IPS-11a (cell line): ENCODE data around the gene ATP2C2.
"Not testable (repeated sequence)": the region's sequence is repeated elsewhere in the genome, so short reads cannot be mapped to it uniquely, and the experiment has no call there.

ENCODE experiments used
- H3K4me3 ChIP-seq: one replicate; pipeline ENCODE4 v1.5.1; 2013; ENCODE audit warnings: low read depth, low read length, control low read depth

Gene ATP2C2

GRCh38 chr16:84392031-84392360, 23.7 kb downstream of the ATP2C2 start:
- no peak overlapping the region for H3K4me3 ChIP-seq

DNA sequence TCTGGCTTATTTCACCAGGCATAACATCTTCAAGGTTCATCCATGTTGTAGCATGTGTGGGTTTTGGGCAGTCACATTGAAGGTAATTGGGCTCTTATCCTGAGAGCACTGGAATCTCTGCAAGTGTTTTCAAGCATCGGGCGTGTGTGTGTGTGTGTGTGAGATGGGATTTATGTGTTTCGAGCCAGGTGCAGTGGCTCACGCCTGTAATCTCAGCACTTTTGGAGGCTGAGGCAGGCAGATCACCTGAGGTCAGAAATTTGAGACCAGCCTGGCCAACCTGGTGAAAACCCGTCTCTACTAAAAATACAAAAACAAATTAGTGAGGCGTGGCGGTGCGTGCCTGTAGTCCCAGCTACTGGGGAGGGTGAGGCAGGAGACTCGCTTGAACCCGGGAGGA, 27.7 kb downstream of the ATP2C2 start:
- not testable (repeated sequence) for H3K4me3 ChIP-seq

GRCh38 chr16:84396537-84397008, 28.2 kb downstream of the ATP2C2 start:
- no peak overlapping the region for H3K4me3 ChIP-seq

GRCh38 chr16:84397090-84397489, 28.8 kb downstream of the ATP2C2 start:
- no peak overlapping the region for H3K4me3 ChIP-seq

- no peak overlapping the region for H3K4me3 ChIP-seq
Observed at GRCh38 chr16:84398701-84399100, 30.4 kb downstream of the ATP2C2 start.

GRCh38 chr16:84399912-84400311, 31.6 kb downstream of the ATP2C2 start:
- H3K4me3 ChIP-seq = not testable (repeated sequence)

DNA sequence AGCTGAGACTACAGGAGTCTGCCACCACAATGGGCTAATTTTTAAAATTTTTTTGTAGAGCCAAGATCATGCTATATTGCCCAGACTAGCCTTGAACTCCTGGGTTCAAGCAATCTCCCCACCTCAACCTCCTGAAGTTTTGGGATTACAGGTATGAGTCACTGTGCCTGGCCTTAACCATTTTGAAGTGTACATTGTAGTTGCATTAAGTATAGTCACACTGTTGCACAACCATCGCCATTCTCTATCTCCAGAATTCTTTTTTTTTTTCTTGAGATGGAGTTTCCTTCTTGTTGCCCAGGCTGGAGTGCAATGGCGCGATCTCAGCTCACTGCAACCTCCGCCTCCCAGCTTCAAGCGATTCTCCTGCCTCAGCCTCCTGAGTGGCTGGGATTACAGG, 35.1 kb downstream of the ATP2C2 start:
- H3K4me3 ChIP-seq = not testable (repeated sequence)

DNA sequence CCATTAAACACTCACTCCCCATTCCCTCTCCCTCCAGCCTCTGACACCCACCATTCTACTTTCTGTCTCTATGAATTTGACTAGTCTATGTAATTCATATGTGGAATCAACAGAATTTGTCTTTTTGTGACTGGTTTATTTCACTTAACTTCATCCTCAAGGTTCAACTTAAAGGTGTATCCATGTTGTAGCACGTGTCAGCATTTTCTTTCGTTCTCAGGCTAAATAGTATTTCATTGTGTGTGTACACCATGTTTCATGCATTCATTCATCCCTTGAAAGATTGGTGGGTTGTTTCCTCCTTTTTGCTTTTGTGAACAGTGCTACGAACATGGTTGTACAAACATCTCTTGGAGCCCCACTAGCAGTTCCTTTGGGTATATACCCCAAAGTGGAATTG, 36.0 kb downstream of the ATP2C2 start:
- no peak overlapping the region for H3K4me3 ChIP-seq

DNA sequence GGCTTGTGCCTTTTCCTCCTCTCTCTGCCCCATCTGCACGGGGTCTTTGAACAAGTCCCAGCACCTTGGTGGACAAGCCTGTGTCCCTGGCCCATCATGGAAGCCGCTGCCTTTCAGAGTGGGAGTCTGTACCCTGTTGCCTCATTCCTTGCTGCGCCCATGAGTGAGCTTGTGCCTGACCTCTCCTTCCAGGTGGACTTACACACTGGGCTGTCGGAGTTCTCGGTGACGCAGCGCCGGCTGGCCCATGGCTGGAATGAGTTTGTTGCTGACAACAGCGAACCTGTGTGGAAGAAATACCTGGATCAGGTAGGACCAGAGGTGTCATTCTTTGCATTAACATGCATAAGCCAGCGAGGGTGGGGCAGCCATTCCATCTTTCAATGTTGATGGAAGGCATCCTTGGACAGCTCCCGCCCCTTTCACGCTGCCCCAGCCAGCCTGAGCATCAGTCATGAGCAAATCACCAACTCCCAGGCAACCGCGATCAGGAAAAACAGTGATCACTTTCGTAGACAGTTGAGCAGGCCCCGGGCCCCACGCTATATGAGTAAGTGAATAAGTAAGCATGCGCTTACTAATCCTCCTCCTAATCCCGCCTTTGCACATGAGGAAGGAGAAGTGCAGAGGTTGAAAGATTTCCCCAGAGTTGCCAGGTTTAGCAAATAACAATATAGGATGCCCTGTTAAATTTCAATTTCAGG, 36.8 kb downstream of the ATP2C2 start:
- H3K4me3 ChIP-seq = no peak overlapping the region

DNA sequence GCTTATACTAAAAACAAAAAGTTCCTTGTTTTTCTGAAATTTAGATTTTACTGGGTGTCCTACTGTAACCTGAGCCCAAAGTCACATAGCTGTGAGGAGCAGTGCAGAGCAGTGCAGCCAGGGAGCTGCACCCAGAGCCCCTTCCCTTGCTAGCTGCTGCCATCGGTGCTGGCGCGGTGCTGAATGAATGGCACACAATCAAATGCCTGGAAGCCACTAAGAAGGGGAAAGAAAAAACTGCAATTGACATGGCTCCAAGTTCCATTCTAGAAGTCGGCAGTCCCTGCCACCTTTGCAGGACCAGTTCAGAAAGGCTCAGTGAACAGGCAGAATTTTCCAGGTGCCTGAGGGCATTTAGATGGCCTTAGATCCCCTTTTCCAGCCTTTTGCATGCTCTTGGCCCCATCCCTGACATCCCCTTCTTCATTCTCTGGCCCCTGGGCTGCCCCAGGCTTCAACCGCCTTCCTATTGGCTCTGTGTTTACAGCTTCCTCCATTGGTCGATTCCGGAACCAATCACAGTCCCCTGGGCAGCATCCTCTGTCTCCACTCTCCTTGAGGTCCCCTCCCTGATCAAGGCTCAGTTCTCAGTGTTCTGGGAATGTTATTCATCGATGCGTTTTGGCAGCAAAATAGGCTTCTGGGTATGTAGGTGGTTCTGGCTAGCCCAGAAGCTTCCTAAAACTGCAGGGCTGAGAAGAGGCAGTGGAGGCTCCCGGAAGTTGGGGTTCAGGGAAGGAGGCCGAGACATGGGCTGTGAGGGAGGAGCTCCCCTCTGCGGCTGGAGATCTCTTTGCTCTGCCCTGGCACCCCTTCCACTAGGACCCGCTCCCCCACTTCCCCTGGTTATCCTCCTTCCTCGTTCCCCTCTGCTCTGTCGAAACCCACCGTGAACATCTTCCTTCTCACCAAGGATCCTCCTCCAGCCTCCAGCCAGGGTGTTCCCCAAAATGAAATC, 37.9 kb downstream of the ATP2C2 start:
- no peak overlapping the region for H3K4me3 ChIP-seq

DNA sequence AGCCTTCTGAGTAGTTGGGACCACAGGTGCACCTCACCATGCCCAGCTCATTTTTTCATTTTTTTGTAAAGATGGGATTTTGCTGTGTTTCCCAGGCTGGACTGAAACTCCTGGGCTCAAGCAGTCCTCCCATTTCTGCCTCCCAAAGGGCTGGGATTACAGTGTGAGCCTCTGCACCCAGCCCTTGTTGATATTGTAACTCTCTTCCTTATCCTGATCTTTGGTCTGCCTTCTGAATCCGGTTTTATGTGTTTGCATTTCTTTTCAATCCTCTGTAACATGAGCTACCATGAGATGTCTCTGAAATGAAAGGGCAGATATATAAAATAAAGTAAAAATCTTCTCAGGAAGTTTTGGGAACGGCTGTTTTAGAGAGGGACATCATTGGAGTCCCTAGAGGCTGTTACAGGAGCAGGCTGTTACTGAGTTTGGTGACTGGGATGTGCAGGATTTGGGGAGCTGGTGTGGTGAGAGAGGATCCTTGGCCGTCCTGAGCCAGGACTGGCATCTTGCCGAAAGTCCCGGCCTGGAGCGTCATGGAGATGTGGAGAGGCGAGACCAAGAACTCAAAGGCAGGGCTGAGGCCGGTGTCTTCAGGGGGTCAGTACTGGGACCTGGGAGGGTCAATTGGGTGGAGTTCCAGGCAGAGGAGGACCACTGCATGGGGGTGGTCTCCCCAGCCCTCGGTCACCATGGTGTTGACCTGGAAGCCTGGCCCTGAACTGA, 39.4 kb downstream of the ATP2C2 start:
- no peak overlapping the region for H3K4me3 ChIP-seq

DNA sequence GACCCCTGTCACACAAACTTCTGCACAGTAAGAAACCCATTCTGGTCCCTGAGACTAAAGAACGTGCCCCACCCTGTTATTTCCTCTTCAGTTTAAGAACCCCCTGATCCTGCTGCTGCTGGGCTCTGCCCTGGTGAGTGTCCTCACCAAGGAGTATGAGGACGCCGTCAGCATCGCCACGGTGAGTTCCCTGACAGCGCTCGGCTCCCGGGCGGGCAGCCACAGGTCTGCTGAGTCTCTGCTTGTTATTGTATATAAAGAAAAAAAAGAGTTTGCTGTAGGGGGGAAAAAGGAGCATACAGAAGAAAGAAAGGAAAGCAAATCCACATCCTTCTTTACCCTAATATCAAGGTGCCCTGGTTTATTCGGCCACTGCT, 40.0 kb downstream of the ATP2C2 start:
- no peak overlapping the region for H3K4me3 ChIP-seq

DNA sequence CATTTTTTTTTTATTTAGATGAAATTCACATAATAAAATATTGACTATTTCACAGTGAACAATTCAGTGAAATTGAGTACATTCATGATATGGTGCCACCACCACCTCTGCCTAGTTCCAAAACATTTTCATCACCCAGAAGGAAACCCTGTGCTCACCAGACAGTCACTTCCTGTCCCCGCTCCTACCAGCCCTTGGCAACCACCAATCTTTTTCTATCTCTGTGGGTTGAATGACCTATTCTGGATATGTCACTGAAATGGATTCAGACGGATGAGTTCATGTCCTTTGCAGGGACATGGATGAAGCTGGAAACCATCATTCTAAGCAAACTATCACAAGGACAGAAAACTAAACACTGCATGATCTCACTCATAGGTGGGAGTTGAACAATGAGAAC, 40.5 kb downstream of the ATP2C2 start:
- no peak overlapping the region for H3K4me3 ChIP-seq

DNA sequence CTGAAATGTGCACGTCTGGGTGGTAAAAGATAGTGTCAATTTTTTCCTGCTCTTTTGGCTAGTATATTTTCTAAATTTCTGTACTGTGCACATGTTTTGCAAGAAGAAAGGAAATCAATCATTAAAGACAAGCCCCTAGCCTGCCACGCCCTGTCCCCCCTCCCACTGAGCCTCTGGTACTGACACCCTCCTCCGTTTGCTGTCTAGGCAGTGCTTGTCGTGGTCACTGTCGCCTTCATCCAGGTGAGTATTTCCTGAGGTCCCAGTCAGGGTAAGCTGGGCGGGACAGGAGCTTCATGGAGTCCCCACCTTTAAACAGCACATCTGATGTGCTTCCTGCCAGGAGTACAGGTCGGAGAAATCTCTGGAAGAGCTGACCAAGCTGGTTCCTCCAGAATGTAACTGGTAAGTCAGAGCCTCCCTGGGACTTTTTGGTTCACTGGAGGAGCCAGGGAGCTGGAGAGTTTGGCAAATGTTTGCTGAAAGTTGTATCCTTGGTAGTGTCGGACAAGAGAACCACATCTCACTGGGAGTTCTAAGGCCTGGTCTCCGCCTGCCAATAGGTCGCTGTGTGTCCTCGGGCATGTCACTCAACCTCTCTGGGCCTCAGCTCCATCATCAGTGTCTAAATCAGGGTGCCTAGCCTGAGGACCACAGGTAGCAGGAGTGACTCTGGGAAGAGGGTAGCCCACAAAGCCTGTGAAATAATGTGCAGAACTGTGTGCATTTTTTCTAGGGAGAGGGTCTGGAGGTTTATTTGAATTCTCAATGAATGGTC, 42.2 kb downstream of the ATP2C2 start:
- H3K4me3 ChIP-seq = no peak overlapping the region

DNA sequence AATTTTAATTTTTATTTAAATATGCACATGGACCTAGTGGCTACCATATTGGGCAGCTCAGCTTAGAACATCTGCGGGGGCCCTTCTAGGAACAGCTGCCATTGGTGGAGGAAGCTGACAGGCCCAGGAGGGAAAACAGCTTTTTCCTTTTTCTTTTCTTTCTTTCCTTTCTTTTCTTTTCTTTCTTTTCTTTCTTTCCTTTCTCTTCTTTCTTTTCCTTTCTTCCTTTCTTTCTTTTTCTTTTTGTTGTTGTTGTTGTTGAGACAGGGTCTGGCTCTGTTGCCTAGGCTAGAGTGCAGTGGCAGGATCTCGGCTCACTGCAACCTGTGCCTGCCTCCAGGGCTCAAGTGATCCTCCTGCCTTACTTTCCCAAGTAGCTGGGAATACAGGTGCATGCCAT, 43.4 kb downstream of the ATP2C2 start:
- no peak overlapping the region for H3K4me3 ChIP-seq

DNA sequence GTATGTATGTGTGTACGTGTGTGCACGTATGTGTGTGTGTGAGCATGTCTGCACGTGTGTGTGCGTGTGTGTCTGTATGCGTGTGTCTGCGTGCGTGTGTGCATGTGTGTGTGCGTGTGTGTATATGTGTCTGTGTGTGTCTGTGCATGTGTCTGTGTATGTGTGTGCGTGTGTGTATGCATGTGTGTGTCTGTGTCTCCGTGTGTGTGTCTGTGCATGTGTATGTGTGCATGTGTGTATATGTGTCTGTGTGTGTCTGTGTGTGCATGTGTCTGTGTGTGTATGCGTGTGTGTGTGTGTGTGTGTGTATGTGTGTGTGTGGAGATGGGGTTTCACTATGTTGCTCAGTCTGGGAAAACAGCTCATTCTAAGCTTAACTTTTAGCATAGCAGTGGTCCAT, 43.9 kb downstream of the ATP2C2 start:
- H3K4me3 ChIP-seq = no peak overlapping the region

- H3K4me3 ChIP-seq = no peak overlapping the region
Observed at GRCh38 chr16:84413244-84414004, 45.1 kb downstream of the ATP2C2 start.

DNA sequence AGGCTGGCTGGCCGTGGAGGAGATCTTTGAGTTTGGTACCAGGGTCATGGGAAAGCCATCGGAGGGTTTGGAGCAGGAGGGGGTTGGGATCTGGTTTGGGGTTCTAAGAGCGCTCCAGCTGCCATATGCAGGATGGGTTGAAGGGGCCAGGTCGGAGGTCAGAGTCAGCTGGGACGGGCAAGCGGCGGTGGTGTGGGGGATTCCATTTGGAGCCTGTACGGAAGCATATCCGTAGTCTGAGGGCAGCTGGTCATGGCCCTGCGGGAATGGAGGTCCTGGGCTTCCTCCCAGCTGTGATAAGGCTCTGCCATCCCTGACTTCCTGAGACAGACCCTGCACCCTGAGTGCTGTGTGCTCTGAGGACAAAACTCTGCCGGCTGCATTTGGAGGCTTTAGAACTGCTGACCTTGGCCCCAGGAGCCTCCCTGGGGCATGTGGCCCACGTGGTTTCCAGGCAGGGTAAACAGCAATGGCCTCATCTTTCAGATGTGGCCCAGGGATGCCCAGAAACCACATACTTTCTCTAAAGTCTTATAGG, 46.5 kb downstream of the ATP2C2 start:
- no peak overlapping the region for H3K4me3 ChIP-seq

GRCh38 chr16:84416407-84417321, 48.3 kb downstream of the ATP2C2 start:
- H3K4me3 ChIP-seq = no peak overlapping the region
